ENCODE data around the gene AXIN2.
"Not testable (repeated sequence)": the region's sequence is repeated elsewhere in the genome, so short reads cannot be mapped to it uniquely, and the experiment has no call there.

Gene AXIN2

DNA sequence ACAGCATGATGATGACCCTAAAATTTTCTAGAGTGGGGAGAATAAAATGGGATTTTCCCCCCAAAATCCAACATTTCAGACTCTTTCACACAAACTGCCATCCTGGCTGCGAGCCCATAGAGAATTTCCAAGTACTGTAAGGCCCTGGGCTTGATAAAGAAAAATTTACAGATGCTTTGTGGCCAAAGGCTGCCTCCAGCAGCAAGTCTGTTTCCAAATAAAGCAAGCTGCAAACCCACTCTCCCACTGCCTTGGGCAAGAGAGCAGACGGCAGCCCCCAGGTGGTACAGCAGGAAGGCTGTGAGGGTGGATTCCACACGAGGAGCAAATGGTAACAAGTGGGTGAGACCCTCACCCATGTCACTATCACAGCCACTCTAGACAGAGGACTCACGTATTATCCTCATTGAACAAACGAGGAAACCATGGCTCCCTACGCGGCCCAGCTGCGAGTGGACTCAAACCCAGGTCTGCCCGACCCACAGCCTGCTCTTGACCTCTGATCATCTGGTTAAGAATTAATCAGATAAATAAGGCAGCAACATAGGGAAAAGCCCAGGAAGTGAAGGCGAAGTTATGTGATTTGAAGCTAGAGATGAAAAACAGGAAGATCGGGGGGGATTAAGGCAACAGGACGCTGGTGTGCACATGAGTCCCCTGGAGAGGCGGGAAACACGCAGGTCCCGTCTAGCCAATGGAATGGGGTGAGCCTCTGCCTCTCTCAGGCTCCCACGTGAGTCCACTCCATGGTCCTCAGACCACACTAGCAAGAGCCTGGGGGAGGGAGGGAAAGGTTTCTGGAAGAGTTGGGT is 37.4 kb downstream of the AXIN2 start:
- DNase-seq (ENCODE audit: low read depth, low spot score), result no peak

DNA sequence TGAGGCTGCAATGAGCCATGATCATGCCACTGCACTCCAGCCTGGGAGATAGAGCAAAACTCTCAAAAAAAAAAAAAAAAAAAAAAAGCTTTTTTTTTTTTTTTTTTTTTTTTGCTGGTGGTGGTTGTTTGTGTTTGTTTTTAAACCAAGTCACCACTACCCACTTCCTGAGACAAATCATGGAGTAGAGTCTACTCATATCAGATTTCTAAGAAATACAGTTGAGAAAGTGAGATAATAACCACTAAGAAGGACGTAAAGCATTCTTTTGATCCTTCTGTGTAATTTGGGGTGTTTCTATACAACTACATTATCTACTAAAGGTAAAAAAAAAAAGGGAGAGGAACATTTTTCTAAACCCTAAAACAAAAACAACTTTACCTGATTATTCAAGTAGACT is 38.0 kb downstream of the AXIN2 start:
- no peak for DNase-seq (ENCODE audit: low read depth, low spot score)

DNA sequence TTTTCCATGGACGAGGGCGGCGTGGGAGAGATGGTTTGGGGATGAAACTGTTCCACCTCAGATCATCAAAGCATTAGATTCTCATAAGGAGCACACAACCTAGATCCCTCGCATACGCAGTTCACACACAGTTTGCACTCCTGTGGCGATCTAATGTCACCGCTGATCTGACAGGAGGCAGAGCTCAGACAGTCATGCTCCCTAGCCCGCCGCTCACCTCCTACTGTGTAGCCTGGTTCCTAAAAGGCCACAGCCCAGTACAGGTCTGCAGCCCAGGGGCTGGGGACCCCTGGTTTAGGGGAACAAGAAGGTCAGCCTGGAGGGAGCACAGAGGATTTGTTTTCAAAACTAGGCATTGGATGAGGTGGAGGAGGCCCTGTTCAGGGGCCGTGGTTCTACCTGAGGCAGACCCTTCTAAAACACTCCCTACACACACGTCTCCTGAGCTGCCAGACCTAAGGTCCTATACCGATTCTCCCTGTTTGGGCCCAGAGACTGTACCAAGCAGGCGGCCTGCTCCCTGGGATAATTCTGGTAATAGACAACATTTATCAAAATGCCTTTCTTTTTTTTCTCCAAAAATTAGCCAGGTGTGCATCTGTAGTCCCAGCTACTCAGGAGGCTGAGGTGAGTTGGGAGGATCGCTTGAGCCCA is 38.6 kb downstream of the AXIN2 start:
- no peak for DNase-seq (ENCODE audit: low read depth, low spot score)

- no peak for DNase-seq (ENCODE audit: low read depth, low spot score)
These were observed 42.0 kb downstream of the AXIN2 start for GRCh38 chr17:65519462-65519861.

GRCh38 chr17:65518256-65518655 is 43.2 kb downstream of the AXIN2 start:
- no peak for DNase-seq (ENCODE audit: low read depth, low spot score)

GRCh38 chr17:65515959-65516948 is 45.2 kb downstream of the AXIN2 start:
- no peak for DNase-seq (ENCODE audit: low read depth, low spot score)

DNA sequence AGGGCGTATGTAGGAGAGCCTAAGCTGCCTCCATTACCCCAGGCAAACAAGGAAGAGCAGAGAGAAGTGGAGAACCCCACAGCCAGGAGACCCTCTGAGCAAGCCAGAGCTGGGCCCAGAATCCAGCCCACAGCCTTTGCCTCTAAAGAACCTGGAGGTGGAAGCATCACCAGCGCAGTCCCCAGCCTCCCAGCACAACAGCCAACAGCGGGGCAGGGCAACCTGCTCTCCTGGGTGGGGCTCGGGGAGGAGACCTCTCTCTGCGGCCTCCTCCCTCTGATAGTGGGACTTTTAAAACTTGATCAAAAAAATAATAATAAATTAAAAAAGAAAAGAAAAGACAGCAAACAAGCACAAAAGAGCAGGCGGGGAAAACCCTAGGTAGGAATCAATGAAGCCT is 45.9 kb downstream of the AXIN2 start:
- no peak for DNase-seq (ENCODE audit: low read depth, low spot score)

GRCh38 chr17:65514541-65514940 is 46.9 kb downstream of the AXIN2 start:
- DNase-seq (ENCODE audit: low read depth, low spot score), result no peak

- no peak for DNase-seq (ENCODE audit: low read depth, low spot score)
These were observed 47.4 kb downstream of the AXIN2 start for GRCh38 chr17:65514082-65514481.

GRCh38 chr17:65511316-65511715 is 50.1 kb downstream of the AXIN2 start:
- no peak for DNase-seq (ENCODE audit: low read depth, low spot score)

DNA sequence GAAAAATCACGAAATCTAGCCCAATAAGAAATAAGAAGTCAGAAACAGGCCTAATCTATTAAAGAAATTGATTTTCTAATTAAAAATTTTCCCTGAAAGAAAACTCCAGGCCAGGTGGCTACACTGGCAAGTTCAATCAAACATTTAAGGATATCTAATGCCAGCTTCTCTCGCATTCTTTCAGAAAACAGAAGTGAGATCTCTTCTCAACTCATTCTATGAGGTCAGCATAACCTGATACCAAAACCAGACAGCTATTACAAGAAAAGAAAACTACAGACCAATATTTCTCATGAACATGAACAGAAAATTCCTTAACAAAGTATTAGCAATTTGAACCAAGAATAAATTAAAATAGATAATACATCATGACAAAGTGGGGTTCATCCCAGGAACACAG is 52.4 kb downstream of the AXIN2 start:
- no peak for DNase-seq (ENCODE audit: low read depth, low spot score)

DNA sequence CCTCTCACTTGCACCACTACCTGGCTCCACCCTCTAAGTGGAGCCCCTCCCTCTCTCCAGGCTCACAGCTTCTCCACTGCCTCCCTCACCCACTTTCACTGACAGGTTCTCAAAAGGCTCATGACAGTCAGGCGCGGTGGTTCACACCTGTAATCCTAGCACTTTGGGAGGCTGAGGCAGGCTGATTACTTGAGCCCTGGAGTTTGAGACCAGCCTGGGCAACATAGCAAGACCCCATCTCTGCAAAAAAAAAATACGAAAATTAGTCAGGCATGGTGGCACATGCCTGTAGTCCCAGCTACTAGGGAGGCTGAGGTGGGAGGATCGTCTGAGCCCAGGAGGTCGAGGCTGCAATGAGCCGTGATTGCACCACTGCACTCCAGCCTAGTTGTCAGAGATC is 56.8 kb downstream of the AXIN2 start:
- DNase-seq (ENCODE audit: low read depth, low spot score), result not testable (repeated sequence)

DNA sequence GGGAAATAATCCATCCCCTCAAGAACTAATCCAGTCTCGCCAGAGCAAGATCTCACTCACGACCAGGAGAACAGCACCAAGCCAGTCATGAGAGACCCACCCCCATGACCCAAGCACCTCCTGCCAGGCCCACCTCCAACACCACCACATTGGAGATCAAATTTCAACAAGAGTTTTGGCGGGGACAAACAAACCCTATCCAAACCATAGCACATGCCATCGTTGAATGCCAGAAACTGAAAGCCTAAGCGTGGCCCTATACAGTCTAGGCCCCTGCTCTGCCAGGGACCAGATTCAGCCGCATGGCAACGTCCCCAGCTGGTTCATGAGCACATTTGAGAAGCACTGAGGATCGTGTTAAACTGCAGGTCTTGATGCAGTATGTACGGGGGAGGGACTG is 57.3 kb downstream of the AXIN2 start:
- no peak for DNase-seq (ENCODE audit: low read depth, low spot score)

DNA sequence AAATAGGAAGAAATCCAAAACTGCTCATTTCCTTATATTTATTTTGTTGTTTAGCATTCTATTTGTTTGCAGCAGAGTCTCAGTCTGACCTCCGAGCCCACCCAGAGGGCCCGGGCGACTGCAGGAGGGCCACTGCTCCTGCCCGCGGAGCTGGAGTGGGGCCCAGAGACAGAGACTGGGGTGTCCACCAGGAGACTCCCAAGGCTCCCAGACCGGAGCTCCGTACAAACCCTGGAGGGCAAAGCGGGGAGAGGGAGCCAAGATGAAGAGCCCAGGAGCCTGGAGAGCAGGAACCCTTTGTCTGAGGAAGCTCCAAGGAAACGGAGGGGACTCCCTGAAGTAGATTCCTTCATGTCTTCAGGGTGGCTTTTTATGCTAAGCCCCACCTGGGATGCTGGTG is 57.9 kb downstream of the AXIN2 start:
- no peak for DNase-seq (ENCODE audit: low read depth, low spot score)

DNA sequence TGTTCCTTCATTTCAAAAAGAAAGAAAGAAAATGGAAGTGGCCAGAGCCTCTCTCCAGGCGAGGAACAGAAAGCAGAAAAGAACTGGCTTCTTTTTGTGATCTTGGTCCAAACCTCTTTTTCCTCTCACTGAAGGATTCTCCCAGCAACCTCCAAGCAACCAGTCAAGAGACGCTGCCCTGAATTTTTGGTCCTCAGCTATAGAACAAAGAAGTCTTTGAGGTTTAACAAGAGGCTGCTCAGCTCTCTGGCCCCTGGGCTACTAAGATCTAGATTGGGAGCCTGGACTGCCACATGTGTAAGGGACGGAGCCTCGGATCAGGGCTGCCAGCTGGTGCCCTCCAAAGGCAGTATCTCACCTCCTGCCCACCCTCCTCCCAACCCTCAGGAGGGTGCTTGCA is 62.6 kb downstream of the AXIN2 start:
- no peak for DNase-seq (ENCODE audit: low read depth, low spot score)

DNA sequence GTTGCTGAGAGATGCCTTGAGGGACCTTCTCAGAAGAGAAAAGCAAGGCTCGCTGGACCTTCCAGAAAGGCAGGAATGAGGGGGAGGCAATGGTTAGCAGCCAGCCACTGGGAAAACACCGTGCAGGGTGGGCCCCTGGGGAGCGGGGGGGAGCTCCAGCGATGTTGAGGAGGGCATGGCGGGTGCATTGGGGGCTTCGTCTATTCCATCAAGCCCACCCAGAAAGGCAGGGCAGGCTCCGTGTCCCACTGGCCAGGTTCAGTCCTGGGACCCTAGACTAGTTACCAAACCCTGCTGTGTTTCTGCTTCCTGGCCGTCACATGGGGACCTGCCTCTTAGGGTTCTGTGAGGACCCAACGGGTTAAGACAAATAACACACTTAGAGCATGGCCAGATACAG is 64.6 kb downstream of the AXIN2 start:
- no peak for DNase-seq (ENCODE audit: low read depth, low spot score)

GRCh38 chr17:65495122-65496055 is 66.1 kb downstream of the AXIN2 start:
- peak; percentile 85 for DNase-seq (ENCODE audit: low read depth, low spot score)

- DNase-seq (ENCODE audit: low read depth, low spot score), result no peak
These were observed 71.9 kb downstream of the AXIN2 start for GRCh38 chr17:65489413-65490155.

GRCh38 chr17:65488665-65489064 is 72.8 kb downstream of the AXIN2 start:
- no peak for DNase-seq (ENCODE audit: low read depth, low spot score)

- DNase-seq (ENCODE audit: low read depth, low spot score), result no peak
These were observed 73.5 kb downstream of the AXIN2 start for GRCh38 chr17:65487990-65488389.
